HL-60/S4 treated with retinoic acid at 250 ng/mL for 4 days and 3 days (cell line): ENCODE measurements around the gene PCYT2.

Experiments used
- in situ Hi-C: fragments of 300-500 bp; cut with MboI; formaldehyde crosslinking; loops from 2 replicates; pipeline ENCODE4 v1.7.0; 2022; ENCODE audit warnings: low sequenced_read_pairs

The PCYT2 gene

GRCh38 chr17:81902023-81902652 lies 9.1 kb downstream of the PCYT2 start, which contains the start of gene NPB:
TSS of gene NPB (plus strand) at chr17:81902238. CDS start at chr17:81902278, 40 bp downstream.
- in situ Hi-C loops, result no loop called here

- in situ Hi-C loops, result no loop called here
Measured at GRCh38 chr17:81901167-81902022, 9.8 kb downstream of the PCYT2 start.

- in situ Hi-C loops, result no loop called here
Measured at GRCh38 chr17:81900181-81900820, 10.9 kb downstream of the PCYT2 start.

GRCh38 chr17:81899514-81900166 lies 11.6 kb downstream of the PCYT2 start:
- in situ Hi-C loops, result no loop called here

- in situ Hi-C loops, result no loop called here
Measured at GRCh38 chr17:81898885-81899284, 12.3 kb downstream of the PCYT2 start.

GRCh38 chr17:81898029-81898866 lies 13.0 kb downstream of the PCYT2 start:
- in situ Hi-C loops, result no loop called here

GRCh38 chr17:81895400-81895799 lies 15.8 kb downstream of the PCYT2 start:
- in situ Hi-C loops, result no loop called here

GRCh38 chr17:81891303-81891552 lies 20.0 kb downstream of the PCYT2 start:
- in situ Hi-C loops, result no loop called here

GRCh38 chr17:81890447-81891302 lies 20.5 kb downstream of the PCYT2 start:
- in situ Hi-C loops, result no loop called here

GRCh38 chr17:81889602-81890001 lies 21.6 kb downstream of the PCYT2 start:
- in situ Hi-C loops, result no loop called here

- in situ Hi-C loops, result no loop called here
Measured at GRCh38 chr17:81888988-81889595, 22.1 kb downstream of the PCYT2 start.

- in situ Hi-C loops, result no loop called here
Measured at GRCh38 chr17:81888105-81888987, 22.9 kb downstream of the PCYT2 start.

- in situ Hi-C loops, result no loop called here
Measured at GRCh38 chr17:81885869-81886548, 25.2 kb downstream of the PCYT2 start.

- in situ Hi-C loops, result no loop called here
Measured at GRCh38 chr17:81885454-81885853, 25.7 kb downstream of the PCYT2 start.

- in situ Hi-C loops, result no loop called here
Measured at GRCh38 chr17:81884968-81885367, 26.2 kb downstream of the PCYT2 start.

- in situ Hi-C loops, result no loop called here
Measured at GRCh38 chr17:81884520-81884919, 26.7 kb downstream of the PCYT2 start.

- in situ Hi-C loops, result no loop called here
Measured at GRCh38 chr17:81879121-81879520, 32.1 kb downstream of the PCYT2 start.

GRCh38 chr17:81878294-81878693 lies 32.9 kb downstream of the PCYT2 start:
- in situ Hi-C loops, result no loop called here
